ENCODE data around the gene CABP7. TPM values are rescaled to one million over a fixed set of nuclear protein-coding genes. Genes with fewer than 3 reads are reported as not detected.

Gene CABP7
- total RNA-seq, 2 donors from 2014 or later = 0.12 TPM; not detected in 1

GRCh38 chr22:29758068-29758622 lies 38.3 kb downstream of the CABP7 start:
- ATAC-seq = no peak
- intact Hi-C loops (cut with DNase I, micrococcal nuclease) = no loop called here
- no peak for DNase-seq

GRCh38 chr22:29758959-29759358 lies 39.2 kb downstream of the CABP7 start:
- no peak for ATAC-seq

GRCh38 chr22:29762263-29762662 lies 42.5 kb downstream of the CABP7 start:
- DNase-seq (no peak), ATAC-seq (no peak)
- intact Hi-C loops (cut with DNase I, micrococcal nuclease) = no loop called here

More at GRCh38 chr22:29758959-29759358, 39.2 kb downstream of the CABP7 start:
- intact Hi-C loops (cut with DNase I, micrococcal nuclease) = no loop called here
- no peak for DNase-seq

GRCh38 chr22:29765905-29766631 lies 46.3 kb downstream of the CABP7 start:
- DNase-seq = peak; percentile 38 to 51
- ATAC-seq = peak; percentile 57

GRCh38 chr22:29766632-29767170 lies 46.9 kb downstream of the CABP7 start, which contains the start of gene ZMAT5:
Gene ZMAT5 (minus strand): TSS chr22:29767007. CDS start chr22:29748544, 18,463 bp downstream.
- intact Hi-C loops (cut with DNase I, micrococcal nuclease) = no loop called here
- DNase-seq = peak; percentile 95 to 98
- peak; percentile 94 for ATAC-seq

More at GRCh38 chr22:29765905-29766631, 46.3 kb downstream of the CABP7 start:
- intact Hi-C loops (cut with DNase I, micrococcal nuclease) = no loop called here

GRCh38 chr22:29767171-29768051 lies 47.6 kb downstream of the CABP7 start, which contains the start of gene UQCR10:
Gene UQCR10 (plus strand): TSS chr22:29767369. CDS start chr22:29767399, 30 bp downstream.
- DNase-seq (peak; percentile 93 to 96), ATAC-seq (peak; percentile 75)
- intact Hi-C loops (cut with DNase I, micrococcal nuclease) = no loop called here

- intact Hi-C loops (cut with DNase I, micrococcal nuclease) = no loop called here
- DNase-seq = peak in 1 of 2 donors; percentile 8
- no peak for ATAC-seq
These were observed 48.4 kb downstream of the CABP7 start for GRCh38 chr22:29768052-29768693.

GRCh38 chr22:29769723-29770321 lies 50.0 kb downstream of the CABP7 start:
- no peak for ATAC-seq
- no peak for DNase-seq
- intact Hi-C loops (cut with DNase I, micrococcal nuclease) = no loop called here

- peak; percentile 58 for ATAC-seq
- intact Hi-C loops (cut with DNase I, micrococcal nuclease) = no loop called here
- peak in 1 of 2 donors; percentile 22 for DNase-seq
These were observed 52.4 kb downstream of the CABP7 start for GRCh38 chr22:29772170-29772641.

GRCh38 chr22:29773233-29773632 lies 53.4 kb downstream of the CABP7 start:
- peak; percentile 18 for ATAC-seq
- intact Hi-C loops (cut with DNase I, micrococcal nuclease) = no loop called here

GRCh38 chr22:29780220-29780619 lies 60.4 kb downstream of the CABP7 start:
- DNase-seq (no peak), ATAC-seq (no peak)
- intact Hi-C loops (cut with DNase I, micrococcal nuclease) = no loop called here

More at GRCh38 chr22:29773233-29773632, 53.4 kb downstream of the CABP7 start:
- no peak for DNase-seq

GRCh38 chr22:29780748-29781676 lies 61.2 kb downstream of the CABP7 start:
- DNase-seq = no peak

More at GRCh38 chr22:29780748-29781676, 61.2 kb downstream of the CABP7 start:
- peak; percentile 39 for ATAC-seq
- intact Hi-C loops (cut with DNase I, micrococcal nuclease) = no loop called here

Other genes with a start within 250 kb of the CABP7 start
- under 1 TPM; 0.12 to 0.34 TPM for gene NEFH, start 239.8 kb upstream of the CABP7 start, total RNA-seq
- gene THOC5, start 166.2 kb upstream of the CABP7 start, total RNA-seq = 10 to 100 TPM; 20.8 to 21.1 TPM
- gene NIPSNAP1, start 138.9 kb upstream of the CABP7 start, total RNA-seq = 10 to 100 TPM; 50.2 to 60.1 TPM
- 10 to 100 TPM; 38.2 to 41.5 TPM for gene NF2, start 116.4 kb upstream of the CABP7 start, total RNA-seq
- gene ZMAT5, start 47.0 kb downstream of the CABP7 start, total RNA-seq = 10 to 100 TPM; 12.7 TPM
- gene UQCR10, start 47.4 kb downstream of the CABP7 start, total RNA-seq = 100 to 1,000 TPM; 157 to 198 TPM
- 10 to 100 TPM; 63.0 to 71.3 TPM for gene ASCC2, start 118.3 kb downstream of the CABP7 start, total RNA-seq
- 10 to 100 TPM; 43.8 to 44.6 TPM for gene MTMR3, start 163.2 kb downstream of the CABP7 start, total RNA-seq